GM21737 (cell line): ENCODE results near the gene TMEM132E.
"Not testable (repeated sequence)": the region's sequence is repeated elsewhere in the genome, so short reads cannot be mapped to it uniquely, and the experiment has no call there.

Experiments used
- ATAC-seq: cut with Tn5 transposase; IDR thresholded peaks from one replicate; pipeline ENCODE4 v1.9.1; 2021; ENCODE audit warnings: mild to moderate bottlenecking, moderate library complexity; ENCODE audit not compliant: unreplicated experiment

The TMEM132E gene

GRCh38 chr17:34579017-34579946, at the start of gene TMEM132E:
Gene TMEM132E (plus strand): TSS chr17:34579582. CDS start chr17:34581077, 1,495 bp downstream.
- no peak for ATAC-seq

- no peak for ATAC-seq
Observed at GRCh38 chr17:34530918-34531317, 48.5 kb upstream of the TMEM132E start.

- ATAC-seq, result no peak
Observed at GRCh38 chr17:34532281-34533065, 46.9 kb upstream of the TMEM132E start.

GRCh38 chr17:34533806-34534527, 45.4 kb upstream of the TMEM132E start:
- no peak for ATAC-seq

GRCh38 chr17:34537445-34537844, 41.9 kb upstream of the TMEM132E start:
- ATAC-seq, result no peak

GRCh38 chr17:34538582-34538981, 40.8 kb upstream of the TMEM132E start:
- not testable (repeated sequence) for ATAC-seq

GRCh38 chr17:34539881-34540280, 39.5 kb upstream of the TMEM132E start:
- ATAC-seq, result no peak

- no peak for ATAC-seq
Observed at GRCh38 chr17:34542700-34543336, 36.6 kb upstream of the TMEM132E start.

- no peak for ATAC-seq
Observed at GRCh38 chr17:34547453-34548063, 31.8 kb upstream of the TMEM132E start.

GRCh38 chr17:34549966-34550365, 29.4 kb upstream of the TMEM132E start:
- no peak for ATAC-seq

GRCh38 chr17:34553907-34554306, 25.5 kb upstream of the TMEM132E start:
- ATAC-seq, result no peak

GRCh38 chr17:34556384-34556783, 23.0 kb upstream of the TMEM132E start:
- no peak for ATAC-seq

- ATAC-seq, result no peak
Observed at GRCh38 chr17:34556931-34557330, 22.5 kb upstream of the TMEM132E start.

GRCh38 chr17:34561328-34561727, 18.1 kb upstream of the TMEM132E start:
- no peak for ATAC-seq

GRCh38 chr17:34562387-34562786, 17.0 kb upstream of the TMEM132E start:
- ATAC-seq, result no peak

- ATAC-seq, result no peak
Observed at GRCh38 chr17:34565713-34566112, 13.7 kb upstream of the TMEM132E start.

GRCh38 chr17:34566201-34566600, 13.2 kb upstream of the TMEM132E start:
- ATAC-seq, result no peak

- ATAC-seq, result no peak
Observed at GRCh38 chr17:34566873-34567272, 12.5 kb upstream of the TMEM132E start.

- no peak for ATAC-seq
Observed at GRCh38 chr17:34567691-34568465, 11.5 kb upstream of the TMEM132E start.
